Amygdala (tissue), 56 donors: ENCODE measurements around the gene SLC5A1.
"Not testable (repeated sequence)": the region's sequence is repeated elsewhere in the genome, so short reads cannot be mapped to it uniquely, and the experiment has no call there.

Source experiments
- DNase-seq, 56 donors: peaks; one replicate each; lab custom pipeline; 2025; lab: John Stamatoyannopoulos, UW

The SLC5A1 gene

DNA sequence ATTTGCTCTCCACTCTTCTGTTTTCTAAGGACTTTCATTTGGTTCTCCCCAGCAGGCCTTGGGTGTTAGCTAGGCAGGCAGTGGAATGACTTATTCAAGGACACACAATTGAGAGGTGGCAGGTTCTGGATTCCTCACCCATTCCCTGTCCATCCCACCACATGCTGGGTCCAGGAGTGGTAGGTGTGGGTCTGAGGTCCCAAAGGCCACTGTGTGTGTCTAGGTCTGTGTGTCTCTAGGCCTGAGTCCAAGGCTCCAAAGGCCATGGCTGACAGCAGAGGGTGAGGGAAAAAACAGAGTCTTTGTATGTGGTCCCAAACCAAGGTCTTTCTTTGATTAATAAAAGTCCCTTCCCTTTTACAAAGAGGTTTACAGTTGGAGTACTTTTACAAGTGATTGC is 40.8 kb downstream of the SLC5A1 start:
- DNase-seq, result no peak

DNA sequence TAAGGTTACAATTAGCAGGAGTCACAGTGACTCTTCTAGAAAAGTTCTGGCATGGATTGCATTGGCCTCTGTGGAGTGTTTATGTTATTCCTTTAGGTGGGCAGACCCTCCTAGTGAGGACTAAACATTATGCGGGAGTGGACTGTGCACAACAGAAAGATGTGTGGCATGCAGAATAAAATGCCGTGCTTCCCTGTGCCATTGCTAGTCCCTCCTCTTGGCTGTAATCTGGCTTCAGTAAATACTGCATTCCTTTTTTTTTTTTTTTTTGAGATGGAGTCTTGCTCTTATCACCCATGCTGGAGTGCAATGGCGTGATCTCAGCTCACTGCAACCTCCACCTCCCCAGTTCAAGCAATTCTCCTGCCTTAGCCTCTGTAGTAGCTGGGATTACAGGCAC is 45.0 kb downstream of the SLC5A1 start:
- DNase-seq, result no peak

DNA sequence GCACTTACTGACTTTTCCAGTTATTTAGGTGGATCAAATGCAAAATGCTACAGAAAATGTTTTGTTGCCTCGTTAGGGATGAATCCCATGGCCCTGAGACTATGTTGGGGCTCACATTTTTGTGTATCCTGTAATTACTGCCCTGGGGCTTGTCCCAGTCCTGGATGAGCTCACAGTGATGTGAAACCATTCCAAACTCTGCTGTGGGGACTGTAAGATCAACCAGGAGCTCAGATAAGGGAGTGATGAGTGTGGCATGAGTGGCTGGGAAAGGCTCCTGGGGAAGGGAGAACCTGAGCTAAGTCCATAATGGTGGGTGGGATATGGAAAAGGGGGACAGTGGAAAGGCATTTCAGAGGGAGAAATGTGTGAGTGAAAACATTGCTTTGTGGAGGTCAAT is 54.0 kb downstream of the SLC5A1 start:
- DNase-seq, result no peak

DNA sequence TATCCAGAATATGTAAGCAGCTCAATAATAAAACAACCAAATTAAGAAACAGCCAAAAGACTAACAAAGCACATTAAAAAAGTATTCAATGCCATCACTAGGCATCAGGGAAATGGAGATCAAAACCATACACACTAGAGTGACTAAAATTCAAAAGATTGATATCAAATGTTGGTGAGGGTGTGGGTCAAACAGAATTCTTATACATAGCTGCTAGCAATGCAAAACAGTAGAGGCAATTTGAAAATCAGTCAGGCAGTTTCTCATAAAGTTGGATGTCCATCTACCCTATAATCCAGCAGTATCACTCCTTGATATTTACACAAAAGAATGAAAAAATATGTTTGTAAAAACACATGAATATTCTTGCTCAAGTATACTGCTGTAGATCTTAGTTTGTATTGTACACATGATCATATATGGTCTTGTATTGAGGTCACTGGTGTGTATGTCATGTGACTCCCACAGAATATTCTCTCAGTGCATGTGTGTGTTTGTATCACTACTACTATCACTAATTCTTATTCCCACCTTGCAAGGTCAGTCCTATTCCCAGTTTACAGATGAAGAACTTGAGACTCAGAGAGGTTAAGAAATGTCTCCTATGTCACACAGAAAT is 54.9 kb downstream of the SLC5A1 start:
- no peak for DNase-seq

DNA sequence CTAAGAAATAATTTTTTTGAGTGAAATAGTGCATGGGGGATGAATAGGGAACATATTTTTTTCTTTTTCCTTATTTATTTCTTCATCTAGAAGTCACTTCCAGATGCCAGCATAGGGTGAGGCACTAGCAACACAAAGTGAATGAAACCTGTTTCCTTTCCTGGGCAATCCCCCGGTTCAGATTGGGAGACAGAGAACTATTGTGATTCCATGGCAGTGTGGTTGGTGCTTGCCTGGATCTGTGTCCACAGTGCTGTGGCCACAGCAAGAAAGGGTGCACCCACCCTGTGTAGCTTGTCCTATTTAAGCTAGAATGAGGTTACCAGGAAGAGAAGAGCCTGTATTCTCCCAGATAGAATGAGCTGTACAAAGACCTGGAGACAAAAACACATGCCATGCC is 57.6 kb downstream of the SLC5A1 start:
- DNase-seq, result no peak

DNA sequence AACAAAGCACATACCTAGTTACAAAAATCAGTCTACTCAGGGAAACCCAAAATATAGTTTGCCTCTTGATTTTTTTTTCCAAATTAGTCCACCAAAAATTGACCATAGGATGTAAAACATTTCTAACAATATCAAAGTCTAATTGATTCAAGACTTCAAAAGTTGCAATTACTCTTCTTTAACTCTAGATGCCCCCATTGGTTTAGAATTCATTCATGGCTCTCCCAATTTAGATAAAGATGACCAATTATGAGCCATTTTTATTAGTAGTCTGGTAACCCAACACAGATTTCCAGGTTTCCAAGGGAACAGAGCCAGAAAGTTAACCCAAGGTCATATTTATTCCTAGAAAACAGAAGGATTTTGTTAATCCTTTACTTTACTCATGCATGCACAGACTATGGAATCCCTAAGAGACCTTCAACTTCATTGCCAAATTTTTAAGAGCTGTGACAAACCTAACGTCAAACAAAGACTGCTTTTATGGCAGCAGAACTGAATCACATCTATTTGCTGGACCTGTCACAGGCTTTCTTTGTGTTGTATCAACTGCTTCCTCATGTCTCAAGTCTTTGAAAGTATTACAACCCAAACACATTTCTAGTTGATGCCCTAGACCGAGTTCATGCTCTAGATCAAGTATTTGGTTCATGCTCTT is 60.7 kb downstream of the SLC5A1 start:
- DNase-seq, result no peak

DNA sequence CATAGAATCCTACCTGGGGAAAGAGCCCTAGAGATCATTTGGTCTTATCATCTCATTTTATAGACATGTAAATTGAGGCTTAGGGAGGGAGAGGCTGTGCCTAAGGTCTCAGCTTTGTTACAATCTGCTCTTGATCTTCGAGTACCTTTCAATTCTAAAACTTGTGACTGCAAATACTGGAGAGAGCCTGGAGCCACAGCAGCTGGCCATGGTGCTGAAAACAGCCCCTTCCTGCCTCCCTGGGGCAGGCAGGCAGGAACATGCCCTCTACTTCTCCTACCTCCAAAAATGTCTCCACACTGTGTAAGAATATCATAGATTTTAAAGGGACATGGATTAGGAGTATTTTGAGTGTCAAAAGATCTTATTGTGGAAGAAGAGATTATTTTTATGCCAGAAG is 63.9 kb downstream of the SLC5A1 start:
- no peak for DNase-seq

DNA sequence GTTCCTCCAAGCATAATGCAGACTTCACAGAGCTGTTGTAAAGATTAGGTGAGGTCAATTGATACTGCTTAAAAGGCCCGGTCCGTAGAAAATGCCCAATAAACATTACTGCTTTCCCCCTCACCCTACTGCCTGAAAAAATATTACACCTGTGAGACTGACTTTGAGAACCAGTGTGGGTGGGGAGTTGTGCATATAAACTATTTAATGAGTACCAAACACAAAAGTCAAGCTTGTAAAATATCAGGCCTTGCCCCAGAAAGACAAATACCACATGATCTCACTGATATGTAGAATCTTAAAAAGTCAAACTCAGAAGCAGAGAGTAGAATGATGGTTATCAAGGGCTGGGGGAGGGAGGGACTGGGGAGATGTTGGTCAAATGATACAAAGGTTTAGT is 69.3 kb downstream of the SLC5A1 start:
- DNase-seq, result no peak

DNA sequence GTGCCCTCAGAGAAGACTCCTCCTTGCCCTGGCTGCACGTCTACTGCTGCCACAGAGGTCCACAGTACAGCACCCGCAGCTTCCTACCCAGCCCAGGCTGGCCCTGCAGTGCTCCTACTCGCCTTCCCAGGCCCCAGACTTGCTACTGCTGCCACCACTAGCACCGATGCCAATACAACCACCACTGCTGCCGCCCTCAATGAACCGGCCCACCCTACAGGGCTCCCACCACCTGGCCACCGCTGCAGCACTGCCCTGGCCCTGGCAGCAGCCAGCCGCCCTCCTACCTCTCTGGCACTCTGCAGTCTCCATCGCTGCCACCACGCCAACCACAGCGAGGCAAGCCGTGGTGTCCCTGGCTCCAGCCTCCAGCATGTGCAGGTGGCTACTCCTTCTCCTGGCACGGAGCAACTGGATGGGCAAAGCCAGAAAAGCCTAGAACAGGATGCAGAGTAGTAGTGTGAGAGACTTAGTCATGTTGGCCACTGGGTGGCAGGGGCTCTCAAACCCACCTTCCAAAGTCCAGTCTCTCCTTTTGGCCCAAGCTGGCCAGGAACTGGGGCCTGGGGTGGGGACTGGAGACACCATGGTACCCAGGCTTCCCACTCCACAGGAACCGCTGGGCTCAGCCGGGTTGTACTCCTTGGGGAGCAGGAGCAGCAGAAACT is 76.6 kb downstream of the SLC5A1 start:
- DNase-seq, result no peak

DNA sequence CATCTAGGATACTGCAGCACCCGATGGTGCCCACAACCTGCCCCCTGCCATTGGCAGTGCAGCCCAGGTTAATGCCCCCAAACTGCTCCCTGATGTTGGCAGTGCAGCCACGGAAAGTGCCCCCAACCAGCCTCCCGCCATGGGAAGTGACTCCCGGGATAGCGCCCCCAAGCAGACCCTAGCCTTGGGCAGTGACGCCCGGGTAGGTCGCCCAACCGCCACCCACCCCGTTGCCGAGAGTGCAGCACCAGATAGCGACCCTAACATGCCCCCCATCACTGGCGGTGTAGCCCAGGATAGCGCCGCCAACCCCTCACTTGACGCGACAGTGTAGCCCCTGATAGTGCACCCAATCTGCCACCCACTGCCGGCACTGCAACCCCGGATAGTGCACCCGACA is 77.5 kb downstream of the SLC5A1 start:
- DNase-seq, result no peak

DNA sequence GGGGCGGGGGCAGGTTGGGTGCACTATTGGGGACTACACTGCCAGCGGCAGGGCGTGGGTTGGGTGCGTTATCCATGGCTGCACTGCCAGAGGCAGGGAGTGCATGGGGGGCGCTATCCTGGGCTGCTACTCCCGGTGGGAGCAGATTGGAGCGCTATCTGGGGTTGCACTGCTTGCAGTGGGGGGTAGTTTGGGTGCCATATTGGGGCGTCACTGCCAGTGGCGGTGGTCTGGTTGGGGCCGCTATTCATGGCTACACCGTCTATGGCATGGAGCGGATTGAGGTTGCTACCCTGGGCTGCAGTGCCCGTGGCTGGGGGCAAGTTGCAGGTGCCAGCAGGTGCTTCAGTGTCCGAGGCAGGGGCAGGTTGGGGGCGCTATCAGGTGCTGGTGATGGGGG is 79.8 kb downstream of the SLC5A1 start:
- DNase-seq, result no peak

DNA sequence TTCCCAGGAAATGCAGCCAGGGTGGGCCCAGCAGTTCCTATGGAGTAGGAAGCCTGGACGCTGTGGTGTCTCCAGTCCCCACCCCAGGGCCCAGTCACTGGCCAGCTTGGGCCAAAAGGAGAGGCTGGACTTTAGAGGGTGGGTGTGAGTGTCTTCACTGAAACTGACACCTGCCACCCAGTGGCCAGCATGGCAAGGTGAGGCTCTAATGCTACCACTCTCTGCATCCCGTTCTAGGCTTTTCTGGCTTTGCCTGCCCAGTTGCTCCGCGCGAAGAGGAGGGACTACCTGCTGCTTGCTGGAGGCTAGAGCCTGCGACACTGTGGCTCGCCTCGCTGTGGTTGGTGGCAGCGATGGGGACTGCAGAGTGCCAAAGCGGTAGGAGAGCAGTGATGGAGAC is 80.6 kb downstream of the SLC5A1 start:
- no peak for DNase-seq

DNA sequence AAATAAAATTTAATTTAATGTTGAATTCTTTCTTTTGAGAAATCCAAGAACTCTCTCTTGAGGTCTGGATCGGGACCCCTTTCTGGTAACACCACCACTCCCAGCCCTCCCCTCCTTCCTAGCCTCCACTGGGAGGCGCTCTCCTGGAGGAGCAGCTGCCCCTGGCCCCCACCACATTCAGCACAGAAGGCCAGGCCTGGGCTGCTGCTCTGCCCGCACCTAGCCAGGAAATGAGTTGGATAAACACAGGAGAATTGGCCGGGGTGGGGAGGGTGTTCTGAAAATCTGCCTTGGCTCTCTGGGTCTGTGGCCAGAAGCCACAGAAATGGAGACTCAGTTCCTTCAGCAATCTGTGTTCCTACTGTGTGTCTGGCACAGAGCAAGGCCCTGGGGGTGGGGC is 84.8 kb downstream of the SLC5A1 start:
- no peak for DNase-seq

DNA sequence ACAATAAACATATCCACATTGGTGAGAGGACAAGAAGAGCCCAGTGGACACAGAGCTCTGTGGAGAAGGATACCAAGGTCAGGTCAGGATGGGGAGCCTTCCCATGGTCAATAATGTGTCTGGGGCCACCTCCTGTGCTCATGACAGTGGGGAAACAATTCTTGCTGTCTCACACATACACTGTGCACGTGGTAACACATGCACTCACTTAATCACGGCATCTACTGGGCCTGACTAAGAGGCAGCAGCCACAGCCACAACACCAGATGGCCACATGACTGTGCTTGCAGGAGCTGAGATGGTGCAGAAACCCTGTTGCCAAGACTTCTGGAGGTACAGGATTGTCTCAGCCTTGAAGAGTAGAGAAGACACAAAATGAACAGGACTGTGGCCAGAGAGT is 87.4 kb downstream of the SLC5A1 start:
- no peak for DNase-seq

DNA sequence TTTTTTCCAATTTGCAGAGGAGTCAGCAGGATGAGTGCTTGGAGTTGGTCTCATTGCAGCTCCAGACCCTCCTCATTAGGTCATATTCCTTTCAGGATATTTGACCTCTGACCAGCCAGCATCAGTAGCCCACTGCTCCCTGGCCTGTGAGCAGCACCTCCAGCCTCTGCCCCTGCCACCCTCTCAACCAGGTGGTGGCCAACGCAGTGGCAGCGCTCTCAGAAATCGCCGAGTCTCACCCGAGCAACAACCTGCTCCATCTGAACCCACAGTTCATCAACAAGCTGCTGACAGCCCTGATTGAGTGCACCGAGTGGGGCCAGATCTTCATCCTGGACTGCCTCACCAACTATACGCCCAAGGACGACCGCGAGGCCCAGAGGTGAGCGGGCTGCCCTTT is 89.1 kb downstream of the SLC5A1 start:
- no peak for DNase-seq

DNA sequence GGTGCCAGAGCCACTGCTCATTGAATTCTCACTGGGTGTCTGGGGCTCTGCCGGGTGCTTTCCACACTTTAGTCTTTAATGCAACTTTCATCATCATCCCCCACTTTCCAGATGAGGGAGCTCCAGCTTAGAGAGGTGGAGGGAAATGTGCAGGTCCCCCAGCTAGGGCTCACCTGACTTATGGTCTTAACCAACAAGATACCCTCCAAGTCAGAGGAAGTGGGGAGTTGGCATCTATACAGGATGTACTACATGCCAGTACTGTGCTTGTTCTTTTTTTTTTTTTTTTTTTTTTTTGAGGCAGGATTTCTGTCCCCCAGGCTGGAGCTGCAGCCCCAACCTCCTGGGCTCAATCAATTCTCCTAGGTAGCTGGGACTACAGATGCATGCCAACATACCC is 89.7 kb downstream of the SLC5A1 start:
- DNase-seq, result no peak

DNA sequence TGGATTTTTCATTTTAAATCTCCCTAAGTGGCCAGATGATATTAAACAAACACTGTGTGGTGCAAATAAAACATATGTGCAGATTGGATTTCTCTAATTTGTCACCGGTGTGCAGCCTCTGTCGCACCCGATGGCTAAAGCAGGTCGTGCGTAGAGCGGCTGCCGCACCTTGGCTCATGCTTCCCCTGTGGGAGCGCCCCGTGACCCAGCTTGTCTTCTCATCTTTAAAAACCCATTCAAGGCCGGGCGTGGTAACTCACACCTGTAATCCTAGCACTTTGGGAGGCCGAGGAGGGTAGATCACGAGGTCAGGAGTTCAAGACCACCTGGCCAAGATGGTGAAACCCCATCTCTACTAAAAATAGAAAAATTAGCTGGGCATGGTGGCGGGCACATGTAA is 91.7 kb downstream of the SLC5A1 start:
- DNase-seq, result not testable (repeated sequence)

DNA sequence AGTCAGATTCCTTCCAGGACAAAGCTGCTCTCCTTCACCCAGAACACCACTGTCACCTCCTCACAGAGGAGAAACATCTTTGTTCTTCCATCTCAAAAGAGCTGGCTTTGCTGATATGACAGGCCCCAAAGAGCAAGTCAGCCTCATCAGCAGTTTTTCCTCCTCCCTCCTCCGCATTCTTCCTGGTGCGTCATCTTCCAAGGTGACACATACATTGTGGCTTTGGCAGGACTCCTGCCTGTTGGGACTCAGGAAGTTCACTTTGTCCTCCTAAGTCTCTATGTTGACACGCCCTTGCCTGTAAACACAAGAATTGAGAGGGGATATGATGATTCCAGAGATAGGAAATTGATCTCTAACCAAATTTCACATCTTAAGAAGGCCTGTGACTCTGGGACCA is 92.9 kb downstream of the SLC5A1 start:
- not testable (repeated sequence) for DNase-seq

DNA sequence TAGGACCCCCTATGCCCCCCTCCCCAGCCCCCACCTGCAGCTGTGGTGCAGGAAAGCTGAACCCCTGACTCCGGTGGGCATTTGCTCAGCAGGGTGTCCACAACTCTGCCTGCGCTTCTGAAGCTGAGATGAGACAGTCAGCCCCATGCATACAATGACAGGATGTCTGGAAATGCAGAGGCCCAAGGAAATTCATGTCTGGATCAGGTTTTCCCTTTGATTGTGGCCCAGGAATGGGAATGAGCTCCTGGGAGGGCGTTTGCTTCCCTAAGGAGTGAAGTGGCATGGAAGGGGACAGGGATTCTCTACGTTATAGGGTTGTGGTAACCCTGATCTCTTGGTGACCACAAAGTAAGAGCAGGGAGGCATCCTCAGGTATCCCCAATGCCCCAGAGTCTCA is 93.8 kb downstream of the SLC5A1 start:
- DNase-seq, result not testable (repeated sequence)

DNA sequence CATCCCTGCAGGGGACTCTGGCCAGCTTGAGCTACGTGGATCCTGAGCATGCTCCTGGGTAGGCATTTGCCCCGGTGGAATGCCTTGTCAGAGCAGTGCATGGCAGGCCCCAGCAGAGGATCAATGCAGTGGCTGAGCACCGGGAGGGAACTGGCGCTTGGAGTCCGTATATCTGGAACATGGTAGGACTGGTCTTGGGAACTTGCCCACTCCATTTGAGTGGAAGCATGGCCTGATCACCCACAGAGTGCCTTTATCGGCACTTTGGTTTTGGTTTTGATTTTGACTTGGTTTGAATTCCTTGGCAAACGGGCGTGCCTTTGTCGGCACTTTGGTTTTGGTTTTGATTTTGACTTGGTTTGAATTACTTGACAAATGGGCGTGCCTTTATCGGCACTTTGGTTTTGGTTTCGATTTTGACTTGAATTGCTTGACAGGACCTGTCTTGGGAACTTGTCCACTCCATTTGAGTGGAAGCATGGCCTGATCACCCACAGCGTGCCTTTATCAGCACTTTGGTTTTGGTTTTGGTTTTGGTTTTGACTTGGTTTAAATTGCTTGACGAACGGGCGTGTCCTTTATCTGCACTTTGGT is 94.8 kb downstream of the SLC5A1 start:
- peak in 1 of 56 donors; percentile 15 for DNase-seq

DNA sequence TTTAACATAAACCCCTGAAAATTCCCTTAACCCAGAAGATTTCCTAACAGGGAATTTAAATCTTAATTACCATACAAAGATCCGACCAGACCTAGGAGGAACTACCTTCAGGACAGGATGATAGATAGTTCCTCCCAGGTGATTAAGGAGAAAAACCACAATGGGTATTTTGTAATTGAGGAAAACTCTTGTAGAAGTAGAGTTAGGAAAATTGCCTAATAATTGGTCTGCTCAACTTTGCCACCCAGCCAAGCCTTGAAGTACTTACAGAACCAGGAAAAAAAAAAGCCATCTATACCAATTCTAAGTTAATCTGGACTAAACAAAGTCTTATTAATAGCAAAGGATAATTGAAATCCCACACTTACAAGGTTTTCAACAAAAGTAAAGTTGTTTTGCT is 95.5 kb downstream of the SLC5A1 start:
- DNase-seq, result not testable (repeated sequence)

DNA sequence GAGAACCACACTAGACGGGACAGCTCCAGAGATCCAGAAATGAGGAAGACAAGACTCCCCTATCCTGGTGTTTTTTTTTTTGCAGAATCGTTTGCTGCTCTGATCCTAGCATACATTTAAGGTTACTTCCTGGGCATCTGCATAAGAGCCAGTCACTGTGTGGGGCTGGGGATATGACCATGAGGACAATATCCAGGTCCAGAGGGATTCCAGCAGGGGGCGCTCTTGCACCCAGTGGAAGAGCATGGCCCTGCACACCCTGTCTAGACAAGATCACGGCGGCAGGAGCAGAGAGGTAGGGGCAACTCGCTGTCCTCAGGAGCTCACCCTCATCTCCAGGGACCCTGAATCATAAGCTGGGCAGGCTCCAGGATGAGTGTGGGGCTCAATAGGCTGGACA is 97.6 kb downstream of the SLC5A1 start:
- not testable (repeated sequence) for DNase-seq
